Epithelial cell of esophagus (primary cell): ENCODE data around the gene PCDHAC2.

ENCODE experiments used
- DNase-seq: peaks from one replicate; pipeline ENCODE4 v3.0.0; 2010; ENCODE audit warnings: low read depth
- H3K4me3 ChIP-seq: 2 replicates; pipeline ENCODE4 v1.5.1; 2011; ENCODE audit warnings: mild to moderate bottlenecking, low read length, control low read depth
- CTCF ChIP-seq: IDR thresholded peaks from 2 replicates; pipeline ENCODE4 v1.5.1; 2011; ENCODE audit warnings: low read depth, mild to moderate bottlenecking, low read length, control low read depth, inconsistent platforms; ENCODE audit not compliant: insufficient read depth; ENCODE audit errors: missing control alignments

The PCDHAC2 gene

GRCh38 chr5:140934964-140935606 lies 31.2 kb upstream of the PCDHAC2 start:
- H3K4me3 ChIP-seq, result no peak overlapping the region
- DNase-seq, result no peak
- no peak for TF ChIP-seq CTCF

DNA sequence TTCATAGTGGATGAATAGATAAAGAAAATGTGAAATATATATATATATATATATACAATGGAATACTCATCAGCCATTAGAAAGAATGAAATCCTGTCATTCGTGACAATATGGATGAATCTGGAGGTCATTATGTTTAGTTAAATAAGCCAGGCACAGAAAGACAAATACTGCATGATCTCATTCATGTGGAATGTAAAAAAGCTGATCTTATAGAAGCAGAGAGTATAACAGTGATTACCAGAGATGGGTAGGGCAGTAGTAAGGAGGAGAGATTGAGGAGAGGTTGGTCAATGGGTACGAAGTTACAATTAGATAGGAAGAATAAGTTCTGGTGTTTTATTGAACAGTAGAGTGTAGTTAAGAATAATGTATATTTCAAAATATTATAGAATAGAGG lies 19.7 kb upstream of the PCDHAC2 start:
- no peak for DNase-seq
- H3K4me3 ChIP-seq, result no peak overlapping the region
- no peak for TF ChIP-seq CTCF

DNA sequence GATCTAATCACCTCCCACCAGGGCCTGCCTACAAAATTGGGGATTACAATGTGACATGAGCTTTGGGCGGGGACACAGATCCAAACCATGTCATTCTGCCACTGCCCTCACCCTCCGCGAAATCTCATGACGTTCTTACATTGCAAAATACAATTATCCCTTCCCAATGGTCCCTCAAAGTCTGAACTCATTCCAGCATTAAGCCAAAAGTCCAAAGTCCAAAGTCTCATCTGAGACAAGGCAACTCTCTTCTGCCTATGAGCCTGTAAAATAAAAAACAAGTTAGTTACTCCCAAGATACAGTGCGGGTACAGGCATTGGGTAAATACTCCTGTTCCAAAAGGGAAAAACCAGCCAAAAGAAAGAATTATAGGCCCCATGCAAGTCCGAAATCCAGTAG lies 14.6 kb upstream of the PCDHAC2 start:
- H3K4me3 ChIP-seq, result no peak overlapping the region
- no peak for TF ChIP-seq CTCF
- DNase-seq, result no peak

- H3K4me3 ChIP-seq, result no peak overlapping the region
- DNase-seq, result no peak
- TF ChIP-seq CTCF, result no peak
These were observed 13.0 kb upstream of the PCDHAC2 start for GRCh38 chr5:140953234-140953633.

DNA sequence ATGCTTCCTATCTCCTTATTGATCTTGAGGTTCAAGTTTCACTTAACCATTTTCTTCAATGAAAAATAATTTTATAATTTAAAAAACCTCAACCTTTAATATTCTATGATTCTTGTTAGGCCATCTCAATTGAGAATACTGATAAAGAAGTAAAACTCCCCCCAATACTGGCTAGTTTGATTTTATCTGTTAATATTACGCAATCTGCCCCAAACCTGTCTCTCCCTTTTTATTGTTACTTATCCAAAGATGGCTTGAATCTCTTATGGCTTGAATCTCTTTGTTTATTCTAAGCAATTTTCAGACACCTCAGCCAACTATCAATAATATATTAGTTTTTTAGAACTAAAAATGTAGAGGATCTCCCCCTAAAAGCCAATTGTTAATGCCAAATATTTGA lies 4.1 kb upstream of the PCDHAC2 start:
- no peak for TF ChIP-seq CTCF
- no peak for DNase-seq
- H3K4me3 ChIP-seq, result no peak overlapping the region

GRCh38 chr5:140964356-140964755 lies 1.9 kb upstream of the PCDHAC2 start:
- TF ChIP-seq CTCF, result no peak
- no peak overlapping the region for H3K4me3 ChIP-seq
- DNase-seq, result no peak

GRCh38 chr5:140965905-140966292 lies 377 bp upstream of the PCDHAC2 start:
- DNase-seq, result no peak
- peak overlapping the region; percentile 37 for H3K4me3 ChIP-seq
- TF ChIP-seq CTCF, result no peak
